SK-N-SH (cell line): ENCODE results near the gene OR2F1. TPM values are rescaled to one million over a fixed set of nuclear protein-coding genes. Genes with fewer than 3 reads are reported as not detected.

Experiments used
- CTCF ChIA-PET: fragments of 300-600, 350-600 bp; formaldehyde crosslinking; extraction: SDS; loops from one replicate; lab custom pipeline; 2021; lab: Yijun Ruan, JAX
- POLR2A ChIA-PET: fragments of 350-600 bp; sonication (Branson Sonifier 250); formaldehyde crosslinking; extraction: SDS; loops from one replicate; lab custom pipeline; 2020; ENCODE audit warnings: antibody characterized with exemption, inconsistent platforms; lab: Yijun Ruan, JAX
- DNase-seq: peaks from one replicate; pipeline ENCODE4 v3.0.0; 2012
- H2AFZ ChIP-seq: fragments of 200-600 bp; sonication (generic); 2 replicates; pipeline ENCODE4 v1.8.1; 2016; ENCODE audit warnings: antibody characterized with exemption, mild to moderate bottlenecking, low read depth
- H3F3A ChIP-seq: fragments of 200-600 bp; sonication (generic); replicated peaks from 2 replicates; pipeline ENCODE3; 2016; ENCODE audit warnings: antibody characterized with exemption, mild to moderate bottlenecking; ENCODE audit not compliant: insufficient read depth
- H3K27ac ChIP-seq, 2 experiments: fragments of 200-500 bp in 1 of 2; fragments of 200-600 bp in 1 of 2; sonication (Bioruptor generic) in 1 of 2; sonication (generic), shearing (Covaris generic) in 1 of 2; 2 replicates each; pipeline versions ENCODE4 v1.5.1 to v1.6.1; 2014 to 2016; ENCODE audit warnings: low read depth in 2 of 2, inconsistent platforms in 1 of 2, low read length in 1 of 2, mild to moderate bottlenecking in 1 of 2, mixed read lengths in 1 of 2
- H3K27me3 ChIP-seq: fragments of 200-600 bp; sonication (generic), shearing (Covaris generic); 2 replicates; pipeline ENCODE4 v1.6.1; 2016; ENCODE audit warnings: mixed run types; ENCODE audit not compliant: insufficient read depth
- H3K36me3 ChIP-seq, 2 experiments: fragments of 200-500 bp in 1 of 2; fragments of 200-600 bp in 1 of 2; sonication (Bioruptor generic) in 1 of 2; sonication (generic) in 1 of 2; replicated peaks in 1 of 2; 2 replicates each; pipeline versions ENCODE3 to v1.5.1; 2014 to 2016; ENCODE audit warnings: low read length in 1 of 2, mild to moderate bottlenecking in 1 of 2; ENCODE audit not compliant: insufficient read depth in 2 of 2, control insufficient read depth in 1 of 2
- H3K4me1 ChIP-seq, 2 experiments: fragments of 200-500 bp in 1 of 2; fragments of 200-600 bp in 1 of 2; sonication (Bioruptor generic) in 1 of 2; sonication (generic), shearing (Covaris generic) in 1 of 2; 2 replicates each; pipeline versions ENCODE4 v1.5.1 to v1.6.1; 2014 to 2016; ENCODE audit warnings: low read depth in 1 of 2, low read length in 1 of 2, mixed run types in 1 of 2; ENCODE audit not compliant: insufficient read depth in 2 of 2, control insufficient read depth in 1 of 2
- H3K4me2 ChIP-seq: fragments of 200-600 bp; sonication (generic), shearing (Covaris generic); 2 replicates; pipeline ENCODE4 v1.6.1; 2017; ENCODE audit warnings: mixed run types
- H3K4me3 ChIP-seq, 2 experiments: fragments of 200-500 bp in 1 of 2; fragments of 200-600 bp in 1 of 2; sonication (Bioruptor generic) in 1 of 2; sonication (generic), shearing (Covaris generic) in 1 of 2; 2 replicates each; pipeline versions ENCODE4 v1.5.1 to v1.8.1; 2014 to 2016; ENCODE audit warnings: low read depth in 2 of 2, inconsistent platforms in 1 of 2, low read length in 1 of 2, mild to moderate bottlenecking in 1 of 2, mixed read lengths in 1 of 2, moderate library complexity in 1 of 2
- H3K79me2 ChIP-seq: fragments of 200-600 bp; sonication (generic); 2 replicates; pipeline ENCODE4 v1.8.1; 2017; ENCODE audit warnings: mild to moderate bottlenecking; ENCODE audit not compliant: insufficient read depth
- H3K9ac ChIP-seq: fragments of 200-600 bp; sonication (generic); 2 replicates; pipeline ENCODE4 v1.6.1; 2017; ENCODE audit warnings: mixed run types
- H3K9me2 ChIP-seq: fragments of 200-600 bp; sonication (generic); 2 replicates; pipeline ENCODE4 v1.6.1; 2017; ENCODE audit warnings: mixed run types
- H3K9me3 ChIP-seq: fragments of 200-600 bp; sonication (generic); 2 replicates; pipeline ENCODE4 v1.6.1; 2017; ENCODE audit warnings: mixed run types, mild to moderate bottlenecking, moderate library complexity
- H4K20me1 ChIP-seq: fragments of 200-600 bp; sonication (generic); 2 replicates; pipeline ENCODE4 v1.6.1; 2017; ENCODE audit warnings: mild to moderate bottlenecking, mixed run types; ENCODE audit not compliant: insufficient read depth
- EP300 ChIP-seq, 2 experiments: IDR thresholded peaks; 2 replicates each; pipeline versions ENCODE4 v1.4.0 to v1.6.1; 2012; ENCODE audit warnings: borderline replicate concordance in 1 of 2, low read depth in 1 of 2, low read length in 1 of 2
- EZH2phosphoT487 ChIP-seq: fragments of 200-600 bp; sonication (generic); IDR thresholded peaks from 2 replicates; pipeline ENCODE4 v1.6.1; 2017; ENCODE audit warnings: low read depth, mixed run types, mild to moderate bottlenecking, antibody characterized with exemption, moderate library complexity, borderline replicate concordance
- FOXM1 ChIP-seq: IDR thresholded peaks from 2 replicates; pipeline ENCODE4 v1.4.0; 2012; ENCODE audit warnings: low read depth, mild to moderate bottlenecking
- MXI1 ChIP-seq: IDR thresholded peaks from 2 replicates; pipeline ENCODE4 v1.6.1; 2012; ENCODE audit warnings: mild to moderate bottlenecking, low read depth, low read length, improper control_type of control experiment
- PBX3 ChIP-seq: IDR thresholded peaks from 2 replicates; pipeline ENCODE4; 2012
- RCOR1 ChIP-seq: fragments of 150-350 bp; IDR thresholded peaks from 2 replicates; pipeline ENCODE4 v1.6.1; 2017; ENCODE audit warnings: antibody characterized with exemption, low read length
- TCF12 ChIP-seq: IDR thresholded peaks from 2 replicates; pipeline ENCODE4 v1.4.0; 2012
- TEAD4 ChIP-seq: IDR thresholded peaks from 2 replicates; pipeline ENCODE4 v1.4.0; 2012; ENCODE audit warnings: mild to moderate bottlenecking, borderline replicate concordance; ENCODE audit not compliant: insufficient read depth
- USF1 ChIP-seq: IDR thresholded peaks from 2 replicates; pipeline ENCODE4 v1.4.0; 2012; ENCODE audit warnings: low read depth, borderline replicate concordance
- USF2 ChIP-seq: fragments of 150-350 bp; IDR thresholded peaks from 2 replicates; pipeline ENCODE4 v1.6.1; 2017; ENCODE audit warnings: antibody characterized with exemption, low read length, low read depth, borderline replicate concordance
- YY1 ChIP-seq: IDR thresholded peaks from 2 replicates; pipeline ENCODE4 v1.4.0; 2012; ENCODE audit warnings: low read depth, mild to moderate bottlenecking
- ZBTB33 ChIP-seq: IDR thresholded peaks from 2 replicates; pipeline ENCODE4 v1.4.0; 2012; ENCODE audit warnings: low read depth, borderline replicate concordance
- WGBS: methylation state at CpG from one replicate; pipeline ENCODE4 v1.1.6; 2017; ENCODE audit warnings: low lambda C conversion rate; 5-methylcytosine and 5-hydroxymethylcytosine counted together
- polyA plus RNA-seq, 3 experiments: library from polyadenylated mRNA; depleted of rRNA; stranded (reverse); fragments of >200 nt; gene quantifications; 2 replicates each; pipeline ENCODE4 v1.2.3, GENCODE V29; 2012
- TF ChIP-seq, protein P1 (sequence below): IDR thresholded peaks from 2 replicates; pipeline ENCODE4 v1.6.1; 2012; ENCODE audit warnings: mild to moderate bottlenecking, low read depth, low read length, moderate library complexity

OR2F1 gene
- polyA plus RNA-seq, 1 of the 3 experiments (the other 2 are of a cell fraction), result 0.10 TPM

DNA sequence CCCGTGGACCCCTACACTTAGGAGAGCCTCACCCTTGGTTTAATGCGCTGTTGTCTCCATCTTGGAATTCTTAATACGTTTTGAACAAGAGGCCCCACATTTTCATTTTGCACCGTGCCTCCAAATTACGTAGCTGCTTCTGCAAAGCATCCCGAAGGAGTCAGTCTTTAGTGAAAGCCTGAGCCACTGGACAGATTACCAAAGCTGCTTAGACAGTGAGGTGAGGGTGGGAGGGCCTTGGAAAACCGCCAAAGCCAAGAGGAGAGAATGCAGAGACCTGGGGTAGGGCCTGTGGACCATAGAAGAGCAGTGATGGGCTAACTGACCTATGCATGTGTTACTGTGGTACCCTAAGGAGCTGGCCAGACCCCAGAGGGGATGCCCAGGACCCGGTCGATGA is 48.5 kb upstream of the OR2F1 start:
- Histone ChIP-seq H3K4me2 (no peak overlapping the region), H3K9ac (no peak overlapping the region), H3F3A (peaks cover 5% of the 10 kb centered on the region), H3K9me3 (no peaks in the 10 kb centered on the region), H3K36me3 (no peaks in the 10 kb centered on the region), H3K79me2 (peaks cover 3% of the 10 kb centered on the region), H3K9me2 (no peaks in the 10 kb centered on the region), H2AFZ (no peak overlapping the region), H3K4me1 (no peaks in the 10 kb centered on the region; a peak in 1 of 4 replicates), H3K27ac (no peak overlapping the region), H3K4me3 (no peak overlapping the region), H4K20me1 (0 out of 2 replicates have a peak, but pooled peaks cover under 1% of the 10 kb centered on the region), H3K27me3 (no peaks in the 10 kb centered on the region)
- DNase-seq, result no peak
- no peak for TF ChIP-seq EP300 (IDR thresholded peaks at IDR 0.05; ENCODE audit: borderline replicate concordance in 1 of 2, low read depth in 1 of 2, low read length in 1 of 2)
- no peak for TF ChIP-seq RCOR1
- no peak for TF ChIP-seq TEAD4
- TF ChIP-seq, protein P1, sequence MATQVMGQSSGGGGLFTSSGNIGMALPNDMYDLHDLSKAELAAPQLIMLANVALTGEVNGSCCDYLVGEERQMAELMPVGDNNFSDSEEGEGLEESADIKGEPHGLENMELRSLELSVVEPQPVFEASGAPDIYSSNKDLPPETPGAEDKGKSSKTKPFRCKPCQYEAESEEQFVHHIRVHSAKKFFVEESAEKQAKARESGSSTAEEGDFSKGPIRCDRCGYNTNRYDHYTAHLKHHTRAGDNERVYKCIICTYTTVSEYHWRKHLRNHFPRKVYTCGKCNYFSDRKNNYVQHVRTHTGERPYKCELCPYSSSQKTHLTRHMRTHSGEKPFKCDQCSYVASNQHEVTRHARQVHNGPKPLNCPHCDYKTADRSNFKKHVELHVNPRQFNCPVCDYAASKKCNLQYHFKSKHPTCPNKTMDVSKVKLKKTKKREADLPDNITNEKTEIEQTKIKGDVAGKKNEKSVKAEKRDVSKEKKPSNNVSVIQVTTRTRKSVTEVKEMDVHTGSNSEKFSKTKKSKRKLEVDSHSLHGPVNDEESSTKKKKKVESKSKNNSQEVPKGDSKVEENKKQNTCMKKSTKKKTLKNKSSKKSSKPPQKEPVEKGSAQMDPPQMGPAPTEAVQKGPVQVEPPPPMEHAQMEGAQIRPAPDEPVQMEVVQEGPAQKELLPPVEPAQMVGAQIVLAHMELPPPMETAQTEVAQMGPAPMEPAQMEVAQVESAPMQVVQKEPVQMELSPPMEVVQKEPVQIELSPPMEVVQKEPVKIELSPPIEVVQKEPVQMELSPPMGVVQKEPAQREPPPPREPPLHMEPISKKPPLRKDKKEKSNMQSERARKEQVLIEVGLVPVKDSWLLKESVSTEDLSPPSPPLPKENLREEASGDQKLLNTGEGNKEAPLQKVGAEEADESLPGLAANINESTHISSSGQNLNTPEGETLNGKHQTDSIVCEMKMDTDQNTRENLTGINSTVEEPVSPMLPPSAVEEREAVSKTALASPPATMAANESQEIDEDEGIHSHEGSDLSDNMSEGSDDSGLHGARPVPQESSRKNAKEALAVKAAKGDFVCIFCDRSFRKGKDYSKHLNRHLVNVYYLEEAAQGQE, result no peak
- 75% methylated on average over 9 of the region's 9 CpGs for WGBS
- ChIA-PET POLR2A (no interaction called here), CTCF (no interaction called here)

- Histone ChIP-seq H3K9ac (no peak overlapping the region), H4K20me1 (no peaks in the 10 kb centered on the region), H3K79me2 (no peaks in the 10 kb centered on the region), H3K4me1 (no peaks in the 10 kb centered on the region; a peak in 1 of 4 replicates), H2AFZ (no peak overlapping the region), H3K9me2 (no peaks in the 10 kb centered on the region), H3K9me3 (no peaks in the 10 kb centered on the region), H3K4me2 (no peak overlapping the region), H3K27ac (no peak overlapping the region), H3F3A (no peaks in the 10 kb centered on the region), H3K27me3 (no peaks in the 10 kb centered on the region), H3K4me3 (no peak overlapping the region), H3K36me3 (no peaks in the 10 kb centered on the region)
- WGBS, result 98% methylated on average over 5 of the region's 5 CpGs
- no peak for DNase-seq
- ChIA-PET POLR2A (no interaction called here), CTCF (no interaction called here)
- TF ChIP-seq TCF12 (no peak), USF2 (no peak), MXI1 (no peak), RCOR1 (no peak), TEAD4 (no peak), FOXM1 (no peak), PBX3 (no peak), EZH2phosphoT487 (no peak), ZBTB33 (no peak), EP300 (IDR thresholded peaks at IDR 0.05; ENCODE audit: borderline replicate concordance in 1 of 2, low read depth in 1 of 2, low read length in 1 of 2) (no peak), USF1 (no peak), YY1 (no peak)
- TF ChIP-seq, protein P1, result no peak
Measured at GRCh38 chr7:143906895-143907294, 47.7 kb upstream of the OR2F1 start.
